ENCODE data around the gene SEC24D.

Gene SEC24D

GRCh38 chr4:118837121-118837507, 1.2 kb upstream of the SEC24D start:
- peaks cover 2% of the 10 kb centered on the region for H3K79me1 ChIP-seq (replicated peaks; ENCODE audit: low read length, poor library complexity, severe bottlenecking)
- no peak overlapping the region for H3K18ac ChIP-seq (ENCODE audit: low read depth in 1 of 2, low read length in 2 of 2)
- no peak overlapping the region for H2BK120ac ChIP-seq (ENCODE audit: low read depth, low read length)
- H4K91ac ChIP-seq (ENCODE audit: low read length): no peak overlapping the region
- H3K4ac ChIP-seq (ENCODE audit: low read depth in 1 of 2, low read length in 2 of 2): no peak overlapping the region
- H2AFZ ChIP-seq (ENCODE audit: low read depth, low read length): no peak overlapping the region
- no peak overlapping the region for H3K4me2 ChIP-seq (ENCODE audit: low read length, poor library complexity, severe bottlenecking)
- no peak for DNase-seq
- H3K4me3 ChIP-seq (ENCODE audit: insufficient read depth in 1 of 2, low read depth in 1 of 2, low read length in 2 of 2): peak overlapping the region in 1 of 2 experiments; percentile 84
- no peak overlapping the region for H3K14ac ChIP-seq (ENCODE audit: low read length in 2 of 2)
- no peak overlapping the region for H2BK15ac ChIP-seq (ENCODE audit: low read depth, poor library complexity, severe bottlenecking)
- H2BK12ac ChIP-seq (ENCODE audit: low read length in 2 of 2): no peak overlapping the region
- no peaks in the 10 kb centered on the region for H3K4me1 ChIP-seq (ENCODE audit: control insufficient read depth, insufficient read depth, low read depth, low read length)
- H2BK5ac ChIP-seq (ENCODE audit: low read depth, low read length, poor library complexity, severe bottlenecking): no peak overlapping the region
- no peaks in the 10 kb centered on the region for H3K9me3 ChIP-seq (ENCODE audit: control insufficient read depth, low read length)
- peak overlapping the region; percentile 99 for H3K9ac ChIP-seq (ENCODE audit: low read length)
- no peak overlapping the region for H3K23ac ChIP-seq (ENCODE audit: low read length in 2 of 2)
- no peak overlapping the region for H3K27ac ChIP-seq (ENCODE audit: low read length, poor library complexity, severe bottlenecking)
- no peak overlapping the region for H4K8ac ChIP-seq (ENCODE audit: low read length)
- WGBS: 100% methylated on average over 2 of the region's 4 CpGs
- H3K27me3 ChIP-seq (ENCODE audit: control insufficient read depth in 1 of 2, insufficient read depth in 1 of 2, low read length in 2 of 2): no peaks in the 10 kb centered on the region
- no peak overlapping the region for H2AK5ac ChIP-seq (ENCODE audit: low read length, severe bottlenecking)
- peaks cover 3 to 20% of the 10 kb centered on the region in 2 experiments for H3K36me3 ChIP-seq (ENCODE audit: control insufficient read depth in 1 of 2, insufficient read depth in 2 of 2, low read depth in 1 of 2, low read length in 2 of 2)

GRCh38 chr4:118836301-118837120, 585 bp upstream of the SEC24D start:
- Histone ChIP-seq H3K4me1 (ENCODE audit: control insufficient read depth, insufficient read depth, low read depth, low read length) (no peaks in the 10 kb centered on the region), H2AK5ac (ENCODE audit: low read length, severe bottlenecking) (no peak overlapping the region), H3K4me2 (ENCODE audit: low read length, poor library complexity, severe bottlenecking) (peak overlapping the region; percentile 90), H3K36me3 (ENCODE audit: control insufficient read depth in 1 of 2, insufficient read depth in 2 of 2, low read depth in 1 of 2, low read length in 2 of 2) (peaks cover 9 to 25% of the 10 kb centered on the region in 2 experiments), H3K9ac (ENCODE audit: low read length) (peak overlapping the region; percentile 99), H2BK12ac (ENCODE audit: low read length in 2 of 2) (no peak overlapping the region), H4K8ac (ENCODE audit: low read length) (peak overlapping the region; percentile 68), H4K91ac (ENCODE audit: low read length) (no peak overlapping the region), H3K4ac (ENCODE audit: low read depth in 1 of 2, low read length in 2 of 2) (peak overlapping the region in 1 of 2 experiments; percentile 54), H3K14ac (ENCODE audit: low read length in 2 of 2) (peak overlapping the region in 1 of 2 experiments; percentile 37), H3K79me1 (replicated peaks; ENCODE audit: low read length, poor library complexity, severe bottlenecking) (peaks cover 2% of the 10 kb centered on the region), H2AFZ (ENCODE audit: low read depth, low read length) (peak overlapping the region; percentile 80), H2BK120ac (ENCODE audit: low read depth, low read length) (no peak overlapping the region), H2BK15ac (ENCODE audit: low read depth, poor library complexity, severe bottlenecking) (no peak overlapping the region), H2BK5ac (ENCODE audit: low read depth, low read length, poor library complexity, severe bottlenecking) (peak overlapping the region; percentile 24), H3K27me3 (ENCODE audit: control insufficient read depth in 1 of 2, insufficient read depth in 1 of 2, low read length in 2 of 2) (no peaks in the 10 kb centered on the region), H3K9me3 (ENCODE audit: control insufficient read depth, low read length) (no peaks in the 10 kb centered on the region), H3K23ac (ENCODE audit: low read length in 2 of 2) (no peak overlapping the region), H3K4me3 (ENCODE audit: insufficient read depth in 1 of 2, low read depth in 1 of 2, low read length in 2 of 2) (peak overlapping the region; percentile 60 to 84), H3K27ac (ENCODE audit: low read length, poor library complexity, severe bottlenecking) (peak overlapping the region; percentile 81), H3K18ac (ENCODE audit: low read depth in 1 of 2, low read length in 2 of 2) (peak overlapping the region; percentile 23 to 79)
- peak; percentile 89 for DNase-seq
- WGBS: 9% methylated on average over 27 of the region's 29 CpGs

- H3K36me3 ChIP-seq (ENCODE audit: control insufficient read depth in 1 of 2, insufficient read depth in 2 of 2, low read depth in 1 of 2, low read length in 2 of 2): peaks cover 19 to 40% of the 10 kb centered on the region in 2 experiments
- peak overlapping the region; percentile 5 to 71 for H3K4ac ChIP-seq (ENCODE audit: low read depth in 1 of 2, low read length in 2 of 2)
- H3K4me2 ChIP-seq (ENCODE audit: low read length, poor library complexity, severe bottlenecking): peak overlapping the region; percentile 30
- H4K91ac ChIP-seq (ENCODE audit: low read length): no peak overlapping the region
- H4K8ac ChIP-seq (ENCODE audit: low read length): no peak overlapping the region
- H2BK15ac ChIP-seq (ENCODE audit: low read depth, poor library complexity, severe bottlenecking): no peak overlapping the region
- H3K4me3 ChIP-seq (ENCODE audit: insufficient read depth in 1 of 2, low read depth in 1 of 2, low read length in 2 of 2): peak overlapping the region; percentile 84 to 92
- no peak overlapping the region for H3K14ac ChIP-seq (ENCODE audit: low read length in 2 of 2)
- no peaks in the 10 kb centered on the region for H3K27me3 ChIP-seq (ENCODE audit: control insufficient read depth in 1 of 2, insufficient read depth in 1 of 2, low read length in 2 of 2)
- peak overlapping the region in 1 of 2 experiments; percentile 28 for H2BK12ac ChIP-seq (ENCODE audit: low read length in 2 of 2)
- H3K9me3 ChIP-seq (ENCODE audit: control insufficient read depth, low read length): no peaks in the 10 kb centered on the region
- no peak overlapping the region for H2AFZ ChIP-seq (ENCODE audit: low read depth, low read length)
- H3K4me1 ChIP-seq (ENCODE audit: control insufficient read depth, insufficient read depth, low read depth, low read length): peaks cover 2% of the 10 kb centered on the region
- peak overlapping the region; percentile 99 for H3K9ac ChIP-seq (ENCODE audit: low read length)
- peak overlapping the region; percentile 56 to 81 for H3K18ac ChIP-seq (ENCODE audit: low read depth in 1 of 2, low read length in 2 of 2)
- WGBS: under 1% methylated on average over 9 of the region's 13 CpGs
- peaks cover 2% of the 10 kb centered on the region for H3K79me1 ChIP-seq (replicated peaks; ENCODE audit: low read length, poor library complexity, severe bottlenecking)
- H3K23ac ChIP-seq (ENCODE audit: low read length in 2 of 2): peak overlapping the region in 1 of 2 experiments; percentile 51
- peak overlapping the region; percentile 82 for H2AK5ac ChIP-seq (ENCODE audit: low read length, severe bottlenecking)
- peak; percentile 97 for DNase-seq
- peak overlapping the region; percentile 87 for H2BK5ac ChIP-seq (ENCODE audit: low read depth, low read length, poor library complexity, severe bottlenecking)
- H3K27ac ChIP-seq (ENCODE audit: low read length, poor library complexity, severe bottlenecking): peak overlapping the region; percentile 91
- H2BK120ac ChIP-seq (ENCODE audit: low read depth, low read length): no peak overlapping the region
Measured at GRCh38 chr4:118834960-118835569, 861 bp downstream of the SEC24D start.

GRCh38 chr4:118834070-118834469, 1.9 kb downstream of the SEC24D start:
- H3K23ac ChIP-seq (ENCODE audit: low read length in 2 of 2): no peak overlapping the region
- H3K4ac ChIP-seq (ENCODE audit: low read depth in 1 of 2, low read length in 2 of 2): no peak overlapping the region
- no peak overlapping the region for H2BK120ac ChIP-seq (ENCODE audit: low read depth, low read length)
- no peak overlapping the region for H3K14ac ChIP-seq (ENCODE audit: low read length in 2 of 2)
- no CpG with 5 or more reads among the region's 4 CpGs for WGBS
- H2BK15ac ChIP-seq (ENCODE audit: low read depth, poor library complexity, severe bottlenecking): no peak overlapping the region
- H3K27ac ChIP-seq (ENCODE audit: low read length, poor library complexity, severe bottlenecking): no peak overlapping the region
- DNase-seq: peak; percentile 34
- H3K9me3 ChIP-seq (ENCODE audit: control insufficient read depth, low read length): no peaks in the 10 kb centered on the region
- H2AK5ac ChIP-seq (ENCODE audit: low read length, severe bottlenecking): no peak overlapping the region
- no peak overlapping the region for H3K18ac ChIP-seq (ENCODE audit: low read depth in 1 of 2, low read length in 2 of 2)
- H3K4me1 ChIP-seq (ENCODE audit: control insufficient read depth, insufficient read depth, low read depth, low read length): peaks cover 3% of the 10 kb centered on the region
- H2BK5ac ChIP-seq (ENCODE audit: low read depth, low read length, poor library complexity, severe bottlenecking): no peak overlapping the region
- H4K8ac ChIP-seq (ENCODE audit: low read length): no peak overlapping the region
- peak overlapping the region; percentile 63 for H3K4me2 ChIP-seq (ENCODE audit: low read length, poor library complexity, severe bottlenecking)
- no peaks in the 10 kb centered on the region for H3K27me3 ChIP-seq (ENCODE audit: control insufficient read depth in 1 of 2, insufficient read depth in 1 of 2, low read length in 2 of 2)
- H4K91ac ChIP-seq (ENCODE audit: low read length): no peak overlapping the region
- H3K36me3 ChIP-seq (ENCODE audit: control insufficient read depth in 1 of 2, insufficient read depth in 2 of 2, low read depth in 1 of 2, low read length in 2 of 2): peaks cover 22 to 47% of the 10 kb centered on the region in 2 experiments
- no peak overlapping the region for H2BK12ac ChIP-seq (ENCODE audit: low read length in 2 of 2)
- peaks cover 2% of the 10 kb centered on the region for H3K79me1 ChIP-seq (replicated peaks; ENCODE audit: low read length, poor library complexity, severe bottlenecking)
- H3K4me3 ChIP-seq (ENCODE audit: insufficient read depth in 1 of 2, low read depth in 1 of 2, low read length in 2 of 2): peak overlapping the region in 1 of 2 experiments; percentile 84
- H2AFZ ChIP-seq (ENCODE audit: low read depth, low read length): no peak overlapping the region
- peak overlapping the region; percentile 99 for H3K9ac ChIP-seq (ENCODE audit: low read length)

Measured in mesenchymal stem cell (in vitro differentiated cells and primary cell).